Epithelial cell of proximal tubule (primary cell): ENCODE results near the gene AFAP1. TPM values are rescaled to one million over a fixed set of nuclear protein-coding genes. Genes with fewer than 3 reads are reported as not detected.

Experiments
- DNase-seq: peaks from one replicate; pipeline ENCODE4 v3.0.0-alpha.2; 2011; ENCODE audit warnings: low read depth
- H3K4me3 ChIP-seq: 2 replicates; pipeline ENCODE4 v1.5.1; 2011; ENCODE audit warnings: low read depth, mild to moderate bottlenecking, low read length
- total RNA-seq: library from RNA; depleted of rRNA; stranded (reverse); fragments of >200 nt; gene quantifications from 2 replicates; pipeline ENCODE4 v1.2.3, GENCODE V29; 2015
- TF ChIP-seq, protein P1 (sequence below): conservative IDR thresholded peaks from 2 replicates; pipeline ENCODE4 v1.5.1; 2012; ENCODE audit warnings: low read depth, mild to moderate bottlenecking, low read length

The AFAP1 gene
- total RNA-seq, 1 donor from 2014 or later: 26.2 TPM

GRCh38 chr4:7956934-7957656 is 17.4 kb upstream of the AFAP1 start:
- TF ChIP-seq, protein P1, sequence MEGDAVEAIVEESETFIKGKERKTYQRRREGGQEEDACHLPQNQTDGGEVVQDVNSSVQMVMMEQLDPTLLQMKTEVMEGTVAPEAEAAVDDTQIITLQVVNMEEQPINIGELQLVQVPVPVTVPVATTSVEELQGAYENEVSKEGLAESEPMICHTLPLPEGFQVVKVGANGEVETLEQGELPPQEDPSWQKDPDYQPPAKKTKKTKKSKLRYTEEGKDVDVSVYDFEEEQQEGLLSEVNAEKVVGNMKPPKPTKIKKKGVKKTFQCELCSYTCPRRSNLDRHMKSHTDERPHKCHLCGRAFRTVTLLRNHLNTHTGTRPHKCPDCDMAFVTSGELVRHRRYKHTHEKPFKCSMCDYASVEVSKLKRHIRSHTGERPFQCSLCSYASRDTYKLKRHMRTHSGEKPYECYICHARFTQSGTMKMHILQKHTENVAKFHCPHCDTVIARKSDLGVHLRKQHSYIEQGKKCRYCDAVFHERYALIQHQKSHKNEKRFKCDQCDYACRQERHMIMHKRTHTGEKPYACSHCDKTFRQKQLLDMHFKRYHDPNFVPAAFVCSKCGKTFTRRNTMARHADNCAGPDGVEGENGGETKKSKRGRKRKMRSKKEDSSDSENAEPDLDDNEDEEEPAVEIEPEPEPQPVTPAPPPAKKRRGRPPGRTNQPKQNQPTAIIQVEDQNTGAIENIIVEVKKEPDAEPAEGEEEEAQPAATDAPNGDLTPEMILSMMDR: no peak
- no peak overlapping the region for H3K4me3 ChIP-seq
- no peak for DNase-seq

DNA sequence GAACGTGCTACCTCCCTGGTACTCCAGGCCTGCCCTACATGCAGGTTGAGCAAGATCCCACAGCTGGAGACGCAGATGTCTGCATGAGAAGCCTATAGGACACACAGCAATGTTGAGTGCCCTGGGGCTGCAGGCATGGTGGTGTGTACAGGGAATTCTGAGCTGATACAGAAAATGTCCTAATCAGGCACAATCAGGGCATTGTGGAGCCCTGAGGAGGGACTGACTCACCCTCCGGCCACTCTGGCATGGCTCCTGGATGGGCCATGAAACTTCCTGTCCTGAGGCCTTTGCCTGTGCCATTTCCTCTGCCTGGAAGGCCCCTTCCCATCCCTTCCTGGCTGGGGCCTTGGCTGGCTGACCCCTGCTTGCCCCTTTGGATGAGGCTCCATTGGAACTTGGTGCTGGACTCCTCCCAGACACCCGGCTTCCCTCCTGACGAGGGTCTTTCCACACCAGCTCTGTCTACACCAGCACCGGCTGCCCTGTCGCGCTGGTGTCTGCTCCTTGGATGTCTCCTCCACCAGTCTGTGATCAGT is 16.7 kb upstream of the AFAP1 start:
- no peak overlapping the region for H3K4me3 ChIP-seq
- no peak for DNase-seq
- TF ChIP-seq, protein P1: no peak

GRCh38 chr4:7955393-7955792 is 15.7 kb upstream of the AFAP1 start:
- no peak overlapping the region for H3K4me3 ChIP-seq
- DNase-seq: no peak
- TF ChIP-seq, protein P1: no peak

GRCh38 chr4:7952615-7953014 is 13.0 kb upstream of the AFAP1 start:
- DNase-seq: no peak
- H3K4me3 ChIP-seq: no peak overlapping the region
- TF ChIP-seq, protein P1: no peak

DNA sequence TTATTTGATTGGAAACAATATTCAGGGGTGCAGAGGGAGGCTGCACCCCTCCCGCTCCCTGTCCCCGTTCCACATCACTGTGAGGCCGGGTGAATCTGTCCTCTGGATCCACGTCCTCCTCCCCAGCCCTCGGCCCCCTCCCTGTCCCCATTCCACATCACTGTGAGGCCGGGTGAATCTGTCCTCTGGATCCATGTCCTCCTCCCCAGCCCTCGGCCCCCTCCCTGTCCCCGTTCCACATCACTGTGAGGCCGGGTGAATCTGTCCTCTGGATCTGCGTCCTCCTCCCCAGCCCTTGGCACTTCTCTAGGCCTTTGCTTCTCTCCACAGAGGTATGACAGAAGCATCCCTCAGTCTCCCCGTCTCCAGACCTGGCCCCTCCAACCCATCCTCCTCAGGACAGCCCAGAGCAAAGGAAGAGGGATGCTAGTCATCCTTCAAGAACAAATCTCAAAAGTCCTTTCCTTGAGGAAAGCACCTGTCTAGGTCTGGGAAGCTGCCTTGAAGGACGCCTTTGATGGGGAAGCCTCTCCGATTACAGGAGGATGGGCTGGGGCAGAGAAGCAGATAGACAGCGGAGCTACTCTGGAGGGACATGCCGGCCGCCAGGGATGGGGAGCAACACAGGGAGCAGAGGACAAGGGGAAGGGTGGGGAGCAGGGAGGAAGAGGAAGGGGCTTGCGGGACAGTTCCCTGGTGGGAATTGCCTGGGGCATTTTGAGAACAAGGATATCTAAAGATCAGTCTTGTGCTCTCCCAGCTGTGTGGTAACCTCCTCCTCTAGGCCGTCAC is 10.8 kb upstream of the AFAP1 start:
- DNase-seq: no peak

DNA sequence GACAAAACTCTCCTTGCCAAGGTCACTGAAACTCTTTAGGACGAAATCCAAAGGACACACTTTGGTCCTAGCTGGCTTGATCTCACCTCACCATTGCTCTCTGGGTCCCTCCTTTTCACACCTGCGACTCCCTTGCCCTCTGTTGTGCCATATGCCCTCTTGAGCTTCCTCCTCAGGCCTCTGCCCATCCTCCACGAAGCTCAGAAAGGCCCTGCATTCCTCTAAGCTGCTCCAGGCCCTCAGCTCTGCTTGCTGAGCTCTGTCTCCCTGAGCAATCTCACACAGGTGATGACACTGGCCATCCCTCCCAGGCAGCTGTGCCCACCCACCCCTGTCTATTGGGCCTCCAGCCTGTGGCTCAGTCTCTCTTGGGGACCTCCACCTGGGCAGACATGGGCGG is 10.1 kb upstream of the AFAP1 start:
- no peak for DNase-seq
- no peak overlapping the region for H3K4me3 ChIP-seq
- TF ChIP-seq, protein P1: no peak

More for the DNA sequence above, 10.8 kb upstream of the AFAP1 start:
- H3K4me3 ChIP-seq: no peak overlapping the region
- TF ChIP-seq, protein P1: no peak

DNA sequence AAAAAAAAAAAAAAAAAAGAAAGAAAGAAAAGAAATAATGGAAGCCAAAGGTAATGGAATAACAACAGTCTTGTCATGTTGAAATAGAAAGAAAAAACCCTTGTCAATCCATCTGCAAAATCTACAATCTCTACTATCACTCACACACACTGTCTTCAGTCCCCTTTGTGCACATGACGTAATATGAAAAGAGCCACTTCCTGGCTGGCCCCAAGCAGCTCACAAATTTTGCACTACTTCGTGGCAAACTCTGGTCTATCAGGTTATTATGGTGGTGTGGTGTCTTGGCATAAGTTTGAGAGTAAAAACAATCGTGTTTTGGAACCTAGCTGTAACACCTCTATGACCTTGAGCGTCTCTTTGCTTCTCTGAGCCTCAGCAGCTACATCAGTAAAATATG is 8.3 kb upstream of the AFAP1 start:
- no peak overlapping the region for H3K4me3 ChIP-seq
- TF ChIP-seq, protein P1: no peak
- DNase-seq: no peak
